RWPE1 (cell line): ENCODE data around the gene GGN.

Experiments
- CTCF ChIA-PET: fragments of 350-600 bp; sonication (Branson Sonifier 250); formaldehyde crosslinking; extraction: SDS; loops from one replicate; lab custom pipeline; 2021; lab: Yijun Ruan, JAX
- POLR2A ChIA-PET: fragments of 400-600 bp; formaldehyde crosslinking; extraction: SDS; loops from one replicate; lab custom pipeline; 2020; ENCODE audit warnings: antibody characterized with exemption; ENCODE audit not compliant: low non-redundant PET; lab: Yijun Ruan, JAX
- DNase-seq: peaks from one replicate; pipeline ENCODE4 v3.0.0; 2012; ENCODE audit warnings: low spot score
- H3K27ac ChIP-seq: fragments of 450-650 bp; 2 replicates; pipeline ENCODE4 v1.5.1; 2017
- CTCF ChIP-seq: fragments of 450-650 bp; conservative IDR thresholded peaks from 2 replicates; pipeline ENCODE4 v1.5.1; 2017; ENCODE audit warnings: low read depth, mild to moderate bottlenecking

Gene GGN

GRCh38 chr19:38399081-38399480 lies 11.2 kb upstream of the GGN start:
- no peak for DNase-seq
- CTCF ChIA-PET: no interaction called here
- POLR2A ChIA-PET: no interaction called here
- H3K27ac ChIP-seq: no peak overlapping the region
- no peak for TF ChIP-seq CTCF

- H3K27ac ChIP-seq: no peak overlapping the region
- no peak for TF ChIP-seq CTCF
- no peak for DNase-seq
- CTCF ChIA-PET: no interaction called here
- POLR2A ChIA-PET: no interaction called here
These were observed 7.7 kb upstream of the GGN start for GRCh38 chr19:38395381-38396114.

GRCh38 chr19:38394488-38394887 lies 6.7 kb upstream of the GGN start:
- ChIA-PET POLR2A (no interaction called here), CTCF (interaction anchor here (1.2 kb wide), 1 partner anchor 9 kb away, joined by 5 read pairs; the partner anchor contains the start of gene FAM98C)
- no peak for DNase-seq
- no peak overlapping the region for H3K27ac ChIP-seq
- TF ChIP-seq CTCF: no peak

GRCh38 chr19:38392707-38393308 lies 5.0 kb upstream of the GGN start:
- no peak for DNase-seq
- POLR2A ChIA-PET: no interaction called here

GRCh38 chr19:38391911-38392464 lies 4.2 kb upstream of the GGN start:
- CTCF ChIA-PET: no interaction called here
- H3K27ac ChIP-seq: peak overlapping the region; percentile 47
- no peak for TF ChIP-seq CTCF
- DNase-seq: no peak
- POLR2A ChIA-PET: no interaction called here

More at GRCh38 chr19:38392707-38393308, 5.0 kb upstream of the GGN start:
- no peak for TF ChIP-seq CTCF
- CTCF ChIA-PET: interaction anchor here (0.6 kb wide), 1 partner anchor 10 kb away, joined by 3 read pairs; no protein-coding TSS in a partner anchor
- peak overlapping the region; percentile 37 for H3K27ac ChIP-seq

- ChIA-PET CTCF (no interaction called here), POLR2A (no interaction called here)
- H3K27ac ChIP-seq: peak overlapping the region; percentile 94
- DNase-seq: no peak
- no peak for TF ChIP-seq CTCF
These were observed 2.4 kb upstream of the GGN start for GRCh38 chr19:38389957-38390924.
